WTC11 (cell line): ENCODE data around the gene LRRC7. TPM values are rescaled to one million over a fixed set of nuclear protein-coding genes. Genes with fewer than 3 reads are reported as not detected.

Experiments
- ATAC-seq: fragments of 200-7000 bp; cut with Tn5 transposase; 2 replicates; pipeline ENCODE4 v1.10.0; 2021; ENCODE audit warnings: mild to moderate bottlenecking, moderate library complexity
- CTCF ChIA-PET: fragments of 300-600 bp; sonication (Branson Sonifier 250); formaldehyde crosslinking; loops from one replicate; lab custom pipeline; 2021; ENCODE audit warnings: antibody characterized with exemption; lab: Charles Lee
- POLR2A ChIA-PET: fragments of 350-600 bp; sonication (Branson Sonifier 250); formaldehyde crosslinking; loops from one replicate; lab custom pipeline; 2021; ENCODE audit warnings: antibody characterized with exemption; lab: Charles Lee
- DNase-seq: peaks from one replicate; pipeline ENCODE4 v3.0.0; 2021; ENCODE audit warnings: low spot score
- H3K27ac Mint-ChIP-seq: 2 replicates; pipeline ENCODE4 v1.8.0; 2021; ENCODE audit warnings: mixed read lengths
- H3K27me3 Mint-ChIP-seq: 2 replicates; pipeline ENCODE4 v1.8.0; 2021; ENCODE audit warnings: low read depth, mild to moderate bottlenecking, moderate library complexity, mixed read lengths
- H3K36me3 Mint-ChIP-seq: 2 replicates; pipeline ENCODE4 v1.8.0; 2021; ENCODE audit warnings: mixed read lengths
- H3K4me1 Mint-ChIP-seq: 2 replicates; pipeline ENCODE4 v1.8.0; 2022; ENCODE audit warnings: mixed read lengths
- H3K4me3 Mint-ChIP-seq: 2 replicates; pipeline ENCODE4 v1.8.0; 2021; ENCODE audit warnings: mild to moderate bottlenecking, moderate library complexity, mixed read lengths
- H3K9me3 Mint-ChIP-seq: 2 replicates; pipeline ENCODE4 v1.8.0; 2021; ENCODE audit warnings: mixed read lengths
- AFF4 ChIP-seq: sonication (generic); formaldehyde crosslinking; IDR thresholded peaks from 2 replicates; pipeline ENCODE4 v1.8.1; 2023; ENCODE audit warnings: mild to moderate bottlenecking, missing genetic modification reagents, borderline replicate concordance
- AR ChIP-seq: fragments of 250-450 bp; sonication (Bioruptor Pico); IDR thresholded peaks from 2 replicates; pipeline ENCODE4 v1.9.0; 2021; ENCODE audit warnings: mild to moderate bottlenecking
- ATF6 ChIP-seq: sonication (generic); formaldehyde crosslinking; IDR thresholded peaks from 2 replicates; pipeline ENCODE4 v1.8.1; 2023; ENCODE audit warnings: mild to moderate bottlenecking, missing genetic modification reagents
- CBFB ChIP-seq: sonication (generic); formaldehyde crosslinking; IDR thresholded peaks from 2 replicates; pipeline ENCODE4 v1.8.1; 2022; ENCODE audit warnings: mild to moderate bottlenecking, low read depth, missing genetic modification reagents
- CREM ChIP-seq: sonication (generic); formaldehyde crosslinking; IDR thresholded peaks from 2 replicates; pipeline ENCODE4 v1.8.1; 2022; ENCODE audit warnings: mild to moderate bottlenecking, missing genetic modification reagents, moderate library complexity
- CTCF ChIP-seq: fragments of 200-600 bp; IDR thresholded peaks from 2 replicates; pipeline ENCODE4 v1.8.0; 2022; ENCODE audit warnings: antibody characterized with exemption
- ELF4 ChIP-seq: sonication (generic); formaldehyde crosslinking; IDR thresholded peaks from 2 replicates; pipeline ENCODE4 v1.8.1; 2022; ENCODE audit warnings: low read depth, mild to moderate bottlenecking, moderate library complexity, missing genetic modification reagents
- EMX1 ChIP-seq: fragments of 250-450 bp; sonication (Bioruptor Pico); IDR thresholded peaks from 2 replicates; pipeline ENCODE4 v1.8.0; 2021; ENCODE audit warnings: mild to moderate bottlenecking
- ESRRA ChIP-seq: sonication (generic); formaldehyde crosslinking; IDR thresholded peaks from 2 replicates; pipeline ENCODE4 v1.8.1; 2022; ENCODE audit warnings: mild to moderate bottlenecking, missing genetic modification reagents, borderline replicate concordance
- GRHL2 ChIP-seq: fragments of 250-450 bp; sonication (Bioruptor Pico); IDR thresholded peaks from 2 replicates; pipeline ENCODE4 v1.8.0; 2022; ENCODE audit warnings: mild to moderate bottlenecking, moderate library complexity; ENCODE audit not compliant: insufficient replicate concordance, severe bottlenecking
- NFATC4 ChIP-seq: fragments of 250-450 bp; sonication (Bioruptor Pico); IDR thresholded peaks from 2 replicates; pipeline ENCODE4 v1.9.0; 2021; ENCODE audit warnings: mild to moderate bottlenecking
- PRDM15 ChIP-seq: sonication (generic); formaldehyde crosslinking; IDR thresholded peaks from 2 replicates; pipeline ENCODE4 v1.8.0; 2022; ENCODE audit warnings: missing genetic modification reagents
- RORB ChIP-seq: fragments of 250-450 bp; sonication (Bioruptor Pico); IDR thresholded peaks from 2 replicates; pipeline ENCODE4 v1.9.0; 2021; ENCODE audit warnings: mild to moderate bottlenecking
- SOX15 ChIP-seq: fragments of 250-450 bp; sonication (Bioruptor Pico); IDR thresholded peaks from 2 replicates; pipeline ENCODE4 v1.9.0; 2021; ENCODE audit warnings: mild to moderate bottlenecking
- STAT6 ChIP-seq: sonication (generic); formaldehyde crosslinking; conservative IDR thresholded peaks from 2 replicates; pipeline ENCODE4 v1.8.1; 2023; ENCODE audit warnings: mild to moderate bottlenecking, low read depth, missing genetic modification reagents, moderate library complexity
- TEAD4 ChIP-seq: sonication (generic); formaldehyde crosslinking; IDR thresholded peaks from 2 replicates; pipeline ENCODE4 v1.8.0; 2022; ENCODE audit warnings: mild to moderate bottlenecking, missing genetic modification reagents
- TP53 ChIP-seq: sonication (generic); formaldehyde crosslinking; IDR thresholded peaks from 2 replicates; pipeline ENCODE4 v1.8.1; 2023; ENCODE audit warnings: mild to moderate bottlenecking, missing genetic modification reagents
- ZNF219 ChIP-seq: sonication (generic); formaldehyde crosslinking; IDR thresholded peaks from 2 replicates; pipeline ENCODE4 v1.8.0; 2023; ENCODE audit warnings: missing genetic modification reagents, mild to moderate bottlenecking, borderline replicate concordance
- ZNF671 ChIP-seq: fragments of 250-450 bp; sonication (Bioruptor Pico); IDR thresholded peaks from 2 replicates; pipeline ENCODE4 v1.8.0; 2021; ENCODE audit warnings: mild to moderate bottlenecking
- ZSCAN18 ChIP-seq: fragments of 250-450 bp; sonication (Bioruptor Pico); IDR thresholded peaks from 2 replicates; pipeline ENCODE4 v2.1.2; 2022; ENCODE audit warnings: mild to moderate bottlenecking, moderate library complexity
- total RNA-seq: library from RNA; stranded (reverse); gene quantifications from 3 replicates; pipeline ENCODE4 v1.2.3, GENCODE V29; 2021

Gene LRRC7
- total RNA-seq, 1 experiment from 2014 or later = not detected

GRCh38 chr1:70101774-70102173, 534.1 kb downstream of the LRRC7 start (continued):
- TF ChIP-seq PRDM15 (no peak), ELF4 (CRISPR knock-in tag) (no peak), ZNF671 (CRISPR knock-in tag) (no peak), ZNF219 (CRISPR knock-in tag) (no peak), GRHL2 (CRISPR knock-in tag) (no peak), STAT6 (no peak), ATF6 (CRISPR knock-in tag) (no peak), SOX15 (CRISPR knock-in tag) (no peak), TEAD4 (CRISPR knock-in tag) (no peak), NFATC4 (CRISPR knock-in tag) (no peak), RORB (no peak), ESRRA (CRISPR knock-in tag) (no peak), CBFB (no peak), TP53 (CRISPR knock-in tag) (no peak), CTCF (no peak)

GRCh38 chr1:70103770-70104169, 536.0 kb downstream of the LRRC7 start:
- no peaks in the 10 kb centered on the region for H3K4me1 Mint-ChIP-seq
- H3K4me3 Mint-ChIP-seq = no peak overlapping the region
- TF ChIP-seq ZSCAN18 (CRISPR knock-in tag) (no peak), AR (CRISPR knock-in tag) (no peak), AFF4 (no peak), EMX1 (no peak), CREM (CRISPR knock-in tag) (no peak)
- TF ChIP-seq, all 79 proteins: peak for 0
- ChIA-PET POLR2A (no interaction called here), CTCF (no interaction called here)
- no peak for ATAC-seq
- no peak overlapping the region for H3K27ac Mint-ChIP-seq
- no peak for DNase-seq
- H3K36me3 Mint-ChIP-seq = no peaks in the 10 kb centered on the region
- H3K9me3 Mint-ChIP-seq = no peaks in the 10 kb centered on the region
- no peaks in the 10 kb centered on the region for H3K27me3 Mint-ChIP-seq
